Measurements from ENCODE around the gene ZEB1. TPM values are rescaled to one million over a fixed set of nuclear protein-coding genes. Genes with fewer than 3 reads are reported as not detected.
A peak's percentile ranks its signal among the peaks of the same experiment; 100 is the strongest.

Gene ZEB1
- total RNA-seq (100 to 1,000 TPM; 187 to 214 TPM), polyA plus RNA-seq (100 to 1,000 TPM in 1 of 2 donors, 10 to 100 TPM in 1; 36.8 to 119 TPM)
- long read RNA-seq, donor 1, full-length matches to known transcripts = 79 of 307 reads
- long read RNA-seq, donor 1, partial matches to known transcripts = 133 of 307 reads
- long read RNA-seq, donor 1, other reads (novel, unspliced or antisense) = 95 of 307 reads
- long read RNA-seq, donor 2, full-length matches to known transcripts = 13 of 90 reads
- long read RNA-seq, donor 2, partial matches to known transcripts = 22 of 90 reads
- long read RNA-seq, donor 2, other reads (novel, unspliced or antisense) = 55 of 90 reads

GRCh38 chr10:31318854-31319601, at the start of gene ZEB1:
Gene ZEB1, plus strand, starts transcription at chr10:31319216. Its CDS starts 19 bp downstream, at chr10:31319235.
- peak within 1 kb of the TSS; percentile 80 to 89 for H3K27ac ChIP-seq (ENCODE audit: low read depth in 1 of 2, low read length in 2 of 2)
- no peaks in the 10 kb centered on the region for H3K36me3 ChIP-seq (ENCODE audit: control insufficient read depth in 1 of 2, insufficient read depth in 2 of 2, low read length in 1 of 2)
- no peaks in the 10 kb centered on the region for H3K4me1 ChIP-seq (ENCODE audit: control insufficient read depth in 1 of 2, insufficient read depth in 2 of 2, low read length in 2 of 2)
- H3K4me3 ChIP-seq (ENCODE audit: low read length in 2 of 2) = peak within 1 kb of the TSS; percentile 90 to 93
- ATAC-seq (ENCODE audit: low FRiP score) (peak; percentile 90), DNase-seq (peak; percentile 91 to 92)
- H3K9me3 ChIP-seq (ENCODE audit: control insufficient read depth, low read length) = no peaks in the 10 kb centered on the region
- intact Hi-C loops (cut with DNase I) = loop anchor here (2.0 to 10.0 kb wide), 6 partner anchors 57 to 582 kb away; partner anchors contain the start of gene ZNF438 (in 2 of the 2)
- H3K27me3 ChIP-seq (ENCODE audit: control insufficient read depth in 1 of 2, insufficient read depth in 2 of 2, low read length in 1 of 2) = no peaks in the 10 kb centered on the region
- WGBS, 2 donors = 0% methylated on average over 40 to 71 of the region's 71 CpGs

GRCh38 chr10:31270954-31271353, 48.1 kb upstream of the ZEB1 start:
- H3K27ac ChIP-seq (ENCODE audit: low read depth in 1 of 2, low read length in 2 of 2) = peak overlapping the region; percentile 25 to 49
- H3K9me3 ChIP-seq (ENCODE audit: control insufficient read depth, low read length) = no peaks in the 10 kb centered on the region
- H3K36me3 ChIP-seq (ENCODE audit: control insufficient read depth in 1 of 2, insufficient read depth in 2 of 2, low read length in 1 of 2) = no peaks in the 10 kb centered on the region
- H3K4me3 ChIP-seq (ENCODE audit: low read length in 2 of 2) = no peak overlapping the region
- WGBS, 2 donors = 4 to 15% methylated on average over 5 of the region's 5 CpGs
- H3K27me3 ChIP-seq (ENCODE audit: control insufficient read depth in 1 of 2, insufficient read depth in 2 of 2, low read length in 1 of 2) = no peaks in the 10 kb centered on the region
- intact Hi-C loops (cut with DNase I) = no loop called here
- peak; percentile 61 for ATAC-seq (ENCODE audit: low FRiP score)
- peaks cover 0 to 5% of the 10 kb centered on the region in 2 donors for H3K4me1 ChIP-seq (ENCODE audit: control insufficient read depth in 1 of 2, insufficient read depth in 2 of 2, low read length in 2 of 2)
- no peak for DNase-seq

- Histone ChIP-seq H3K4me1 (ENCODE audit: control insufficient read depth in 1 of 2, insufficient read depth in 2 of 2, low read length in 2 of 2) (peaks cover 0 to 5% of the 10 kb centered on the region in 2 donors), H3K9me3 (ENCODE audit: control insufficient read depth, low read length) (no peaks in the 10 kb centered on the region), H3K36me3 (ENCODE audit: control insufficient read depth in 1 of 2, insufficient read depth in 2 of 2, low read length in 1 of 2) (no peaks in the 10 kb centered on the region), H3K27me3 (ENCODE audit: control insufficient read depth in 1 of 2, insufficient read depth in 2 of 2, low read length in 1 of 2) (no peaks in the 10 kb centered on the region), H3K4me3 (ENCODE audit: low read length in 2 of 2) (no peak overlapping the region), H3K27ac (ENCODE audit: low read depth in 1 of 2, low read length in 2 of 2) (no peak overlapping the region)
- ATAC-seq (ENCODE audit: low FRiP score) (no peak), DNase-seq (no peak)
- intact Hi-C loops (cut with DNase I) = no loop called here
- 55 to 61% methylated on average over 1 of the region's 1 CpG for WGBS, 2 donors
These were observed 46.2 kb upstream of the ZEB1 start for GRCh38 chr10:31272841-31273240.

- DNase-seq (no peak), ATAC-seq (ENCODE audit: low FRiP score) (no peak)
- H3K27ac ChIP-seq (ENCODE audit: low read depth in 1 of 2, low read length in 2 of 2) = no peak overlapping the region
- H3K9me3 ChIP-seq (ENCODE audit: control insufficient read depth, low read length) = no peaks in the 10 kb centered on the region
- H3K36me3 ChIP-seq (ENCODE audit: control insufficient read depth in 1 of 2, insufficient read depth in 2 of 2, low read length in 1 of 2) = no peaks in the 10 kb centered on the region
- no peak overlapping the region for H3K4me3 ChIP-seq (ENCODE audit: low read length in 2 of 2)
- intact Hi-C loops (cut with DNase I) = no loop called here
- WGBS, 2 donors = 97 to 98% methylated on average over 2 of the region's 2 CpGs
- no peaks in the 10 kb centered on the region for H3K27me3 ChIP-seq (ENCODE audit: control insufficient read depth in 1 of 2, insufficient read depth in 2 of 2, low read length in 1 of 2)
- H3K4me1 ChIP-seq (ENCODE audit: control insufficient read depth in 1 of 2, insufficient read depth in 2 of 2, low read length in 2 of 2) = peaks cover 0 to 5% of the 10 kb centered on the region in 2 donors
These were observed 45.2 kb upstream of the ZEB1 start for GRCh38 chr10:31273789-31274188.

GRCh38 chr10:31274310-31274709, 44.7 kb upstream of the ZEB1 start:
- intact Hi-C loops (cut with DNase I) = no loop called here
- WGBS, 2 donors = 96% methylated on average over 2 of the region's 2 CpGs
- no peak for DNase-seq
- no peak for ATAC-seq (ENCODE audit: low FRiP score)
- Histone ChIP-seq H3K9me3 (ENCODE audit: control insufficient read depth, low read length) (no peaks in the 10 kb centered on the region), H3K4me1 (ENCODE audit: control insufficient read depth in 1 of 2, insufficient read depth in 2 of 2, low read length in 2 of 2) (peaks cover 0 to 5% of the 10 kb centered on the region in 2 donors), H3K4me3 (ENCODE audit: low read length in 2 of 2) (no peak overlapping the region), H3K36me3 (ENCODE audit: control insufficient read depth in 1 of 2, insufficient read depth in 2 of 2, low read length in 1 of 2) (no peaks in the 10 kb centered on the region), H3K27me3 (ENCODE audit: control insufficient read depth in 1 of 2, insufficient read depth in 2 of 2, low read length in 1 of 2) (no peaks in the 10 kb centered on the region), H3K27ac (ENCODE audit: low read depth in 1 of 2, low read length in 2 of 2) (no peak overlapping the region)

- Histone ChIP-seq H3K27me3 (ENCODE audit: control insufficient read depth in 1 of 2, insufficient read depth in 2 of 2, low read length in 1 of 2) (no peaks in the 10 kb centered on the region), H3K9me3 (ENCODE audit: control insufficient read depth, low read length) (no peaks in the 10 kb centered on the region), H3K36me3 (ENCODE audit: control insufficient read depth in 1 of 2, insufficient read depth in 2 of 2, low read length in 1 of 2) (no peaks in the 10 kb centered on the region), H3K27ac (ENCODE audit: low read depth in 1 of 2, low read length in 2 of 2) (no peak overlapping the region), H3K4me3 (ENCODE audit: low read length in 2 of 2) (no peak overlapping the region), H3K4me1 (ENCODE audit: control insufficient read depth in 1 of 2, insufficient read depth in 2 of 2, low read length in 2 of 2) (no peaks in the 10 kb centered on the region)
- DNase-seq (no peak), ATAC-seq (ENCODE audit: low FRiP score) (no peak)
- intact Hi-C loops (cut with DNase I) = no loop called here
- 95 to 98% methylated on average over 3 of the region's 3 CpGs for WGBS, 2 donors
These were observed 40.6 kb upstream of the ZEB1 start for GRCh38 chr10:31278279-31278941.

GRCh38 chr10:31280972-31281371, 38.0 kb upstream of the ZEB1 start:
- DNase-seq = no peak
- no peak overlapping the region for H3K4me3 ChIP-seq (ENCODE audit: low read length in 2 of 2)
- ATAC-seq (ENCODE audit: low FRiP score) = no peak
- H3K27me3 ChIP-seq (ENCODE audit: control insufficient read depth in 1 of 2, insufficient read depth in 2 of 2, low read length in 1 of 2) = no peaks in the 10 kb centered on the region
- H3K36me3 ChIP-seq (ENCODE audit: control insufficient read depth in 1 of 2, insufficient read depth in 2 of 2, low read length in 1 of 2) = no peaks in the 10 kb centered on the region
- WGBS, 2 donors = 62 to 77% methylated on average over 1 of the region's 1 CpG
- H3K9me3 ChIP-seq (ENCODE audit: control insufficient read depth, low read length) = peaks cover 1% of the 10 kb centered on the region
- intact Hi-C loops (cut with DNase I) = no loop called here
- no peak overlapping the region for H3K27ac ChIP-seq (ENCODE audit: low read depth in 1 of 2, low read length in 2 of 2)
- no peaks in the 10 kb centered on the region for H3K4me1 ChIP-seq (ENCODE audit: control insufficient read depth in 1 of 2, insufficient read depth in 2 of 2, low read length in 2 of 2)

GRCh38 chr10:31288001-31288400, 31.0 kb upstream of the ZEB1 start:
- intact Hi-C loops (cut with DNase I) = no loop called here
- ATAC-seq (ENCODE audit: low FRiP score) = no peak
- no peaks in the 10 kb centered on the region for H3K4me1 ChIP-seq (ENCODE audit: control insufficient read depth in 1 of 2, insufficient read depth in 2 of 2, low read length in 2 of 2)

More at GRCh38 chr10:31288001-31288400, 31.0 kb upstream of the ZEB1 start:
- DNase-seq = no peak
- H3K9me3 ChIP-seq (ENCODE audit: control insufficient read depth, low read length) = peaks cover 1% of the 10 kb centered on the region
- no peak overlapping the region for H3K4me3 ChIP-seq (ENCODE audit: low read length in 2 of 2)
- H3K36me3 ChIP-seq (ENCODE audit: control insufficient read depth in 1 of 2, insufficient read depth in 2 of 2, low read length in 1 of 2) = no peaks in the 10 kb centered on the region
- no peak overlapping the region for H3K27ac ChIP-seq (ENCODE audit: low read depth in 1 of 2, low read length in 2 of 2)
- no peaks in the 10 kb centered on the region for H3K27me3 ChIP-seq (ENCODE audit: control insufficient read depth in 1 of 2, insufficient read depth in 2 of 2, low read length in 1 of 2)
